ENCODE data around the gene NPC1L1. TPM values are rescaled to one million over a fixed set of nuclear protein-coding genes. Genes with fewer than 3 reads are reported as not detected.

Gene NPC1L1
- total RNA-seq, 1 experiment from 2014 or later, result 0.04 TPM

DNA sequence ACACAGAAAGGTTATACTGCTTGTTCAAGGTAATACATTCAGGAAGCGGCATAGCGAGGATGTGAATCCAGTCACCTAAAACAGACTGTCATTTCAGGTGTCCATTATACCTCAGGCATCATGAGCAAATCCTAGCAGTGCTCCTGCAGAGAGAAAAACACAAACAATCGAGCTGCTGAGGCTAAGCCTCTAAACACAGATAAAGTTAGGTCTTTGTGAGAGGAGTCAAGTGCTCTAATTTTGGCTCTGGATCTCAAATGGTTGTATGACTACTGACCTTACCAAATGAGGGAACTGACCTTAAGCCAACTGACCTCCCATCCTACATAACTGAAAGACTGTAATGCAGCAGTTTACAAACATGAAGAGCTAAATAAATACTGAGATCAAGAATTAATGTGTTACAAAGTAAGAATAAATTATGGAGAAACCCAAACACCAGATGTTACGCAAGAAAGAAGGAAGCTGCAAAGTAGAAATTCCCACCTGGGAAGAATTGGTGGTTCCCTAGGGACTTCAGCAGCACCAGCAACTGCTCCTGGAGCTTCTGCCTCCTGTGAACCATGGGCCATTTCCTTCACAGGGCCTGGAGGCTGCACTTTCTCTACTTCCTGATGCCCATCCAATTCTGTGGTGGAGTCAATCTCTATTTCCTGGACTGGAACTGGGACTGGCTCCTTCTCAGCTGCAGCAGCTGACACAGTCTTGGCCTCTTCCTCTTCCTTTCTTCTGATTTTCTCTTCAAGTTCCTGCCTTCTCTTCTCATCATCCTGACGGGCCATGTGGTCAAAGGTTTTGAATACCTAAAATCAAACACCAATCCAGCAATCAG, 56.4 kb downstream of the NPC1L1 start:
- Histone ChIP-seq H3K36me3 (ENCODE audit: low read depth, low read length) (peaks cover 47% of the 10 kb centered on the region), H4K20me1 (ENCODE audit: low read length) (peaks cover 10% of the 10 kb centered on the region; the same call in 1 of the 2 replicates), H3K9ac (ENCODE audit: low read length) (no peak overlapping the region), H3K27me3 (ENCODE audit: low read length) (no peaks in the 10 kb centered on the region), H3K9me2 (replicated peaks; ENCODE audit: low read length) (no peaks in the 10 kb centered on the region), H3K9me3 (ENCODE audit: low read length) (no peaks in the 10 kb centered on the region), H3K4me1 (ENCODE audit: insufficient read depth, low read length) (peaks cover 5% of the 10 kb centered on the region), H2AFZ (ENCODE audit: low read length) (no peak overlapping the region), H3K4me3 (ENCODE audit: low read length) (no peak overlapping the region), H3K4me2 (ENCODE audit: low read length) (no peak overlapping the region), H3K27ac (ENCODE audit: low read length) (no peak overlapping the region), H3K79me2 (ENCODE audit: low read length) (peaks cover 80% of the 10 kb centered on the region), H3F3A (ENCODE audit: low read length, unreplicated experiment) (no peaks in the 10 kb centered on the region)
- ATAC-seq, result no peak
- POLR2A ChIA-PET (ENCODE audit: unreplicated experiment), result no interaction called here
- BruUV-seq (replicated peaks), result no TSS peak
- intact Hi-C loops (cut with micrococcal nuclease), result loop anchor here (5.0 kb wide), 1 partner anchor 83 kb away; no protein-coding TSS in a partner anchor
- TF ChIP-seq, protein P1, sequence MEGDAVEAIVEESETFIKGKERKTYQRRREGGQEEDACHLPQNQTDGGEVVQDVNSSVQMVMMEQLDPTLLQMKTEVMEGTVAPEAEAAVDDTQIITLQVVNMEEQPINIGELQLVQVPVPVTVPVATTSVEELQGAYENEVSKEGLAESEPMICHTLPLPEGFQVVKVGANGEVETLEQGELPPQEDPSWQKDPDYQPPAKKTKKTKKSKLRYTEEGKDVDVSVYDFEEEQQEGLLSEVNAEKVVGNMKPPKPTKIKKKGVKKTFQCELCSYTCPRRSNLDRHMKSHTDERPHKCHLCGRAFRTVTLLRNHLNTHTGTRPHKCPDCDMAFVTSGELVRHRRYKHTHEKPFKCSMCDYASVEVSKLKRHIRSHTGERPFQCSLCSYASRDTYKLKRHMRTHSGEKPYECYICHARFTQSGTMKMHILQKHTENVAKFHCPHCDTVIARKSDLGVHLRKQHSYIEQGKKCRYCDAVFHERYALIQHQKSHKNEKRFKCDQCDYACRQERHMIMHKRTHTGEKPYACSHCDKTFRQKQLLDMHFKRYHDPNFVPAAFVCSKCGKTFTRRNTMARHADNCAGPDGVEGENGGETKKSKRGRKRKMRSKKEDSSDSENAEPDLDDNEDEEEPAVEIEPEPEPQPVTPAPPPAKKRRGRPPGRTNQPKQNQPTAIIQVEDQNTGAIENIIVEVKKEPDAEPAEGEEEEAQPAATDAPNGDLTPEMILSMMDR (conservative IDR thresholded peaks at IDR 0.05; ENCODE audit: low read depth, low read length), result no peak
- TF ChIP-seq EZH2phosphoT487 (IDR thresholded peaks at IDR 0.05; ENCODE audit: borderline replicate concordance, low read length) (no peak), EZH2 (IDR thresholded peaks at IDR 0.05; ENCODE audit: low read length, unreplicated experiment) (no peak)
- CTCF ChIA-PET, result no interaction called here
- no peak for DNase-seq

DNA sequence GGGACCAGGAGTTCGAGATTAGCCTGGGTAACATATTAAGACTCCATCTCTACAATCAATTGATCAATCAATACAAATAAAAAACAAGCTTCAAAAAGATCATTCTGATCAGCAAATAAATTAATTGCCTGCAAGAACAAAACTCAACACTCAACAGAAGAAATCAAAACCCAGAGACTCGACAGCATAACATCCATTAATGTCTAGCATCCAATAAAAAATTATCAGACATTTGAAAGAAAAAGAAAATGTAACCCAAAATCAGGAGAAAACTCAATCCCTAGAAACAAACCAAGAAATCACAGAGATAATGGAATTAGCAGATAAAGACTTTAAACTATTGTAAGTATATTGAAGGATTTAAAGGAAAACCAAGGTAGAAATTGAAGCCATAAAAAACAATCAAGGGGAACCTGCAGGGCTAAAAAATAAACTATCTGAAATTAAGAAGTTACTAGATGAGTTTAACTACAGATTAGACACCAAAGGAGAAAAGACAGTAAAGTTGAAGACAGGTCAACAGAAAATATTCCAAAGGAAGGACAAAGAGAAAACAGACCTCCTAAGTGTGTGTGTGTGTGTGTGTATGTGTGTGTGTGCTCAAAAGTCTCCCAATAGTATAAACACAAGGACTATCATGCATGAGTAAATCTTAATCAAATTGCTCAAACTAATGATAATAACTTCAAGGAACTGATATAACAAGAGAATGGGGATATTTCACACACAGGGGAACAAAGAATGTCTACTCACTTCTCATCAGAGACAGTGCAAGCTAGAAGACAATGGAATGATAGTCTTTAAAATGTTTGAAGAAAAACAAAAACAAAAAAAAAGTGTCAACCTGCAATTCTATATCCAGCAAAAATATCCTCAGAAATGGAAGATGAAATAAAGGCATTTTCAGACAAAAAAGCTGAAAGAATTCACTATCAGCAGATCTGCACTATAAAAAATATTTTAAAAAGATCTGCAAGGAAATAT, 58.3 kb downstream of the NPC1L1 start:
- ChIA-PET CTCF (no interaction called here), POLR2A (ENCODE audit: unreplicated experiment) (no interaction called here)
- no peak for TF ChIP-seq EZH2phosphoT487 (IDR thresholded peaks at IDR 0.05; ENCODE audit: borderline replicate concordance, low read length)
- TF ChIP-seq, protein P1 (conservative IDR thresholded peaks at IDR 0.05; ENCODE audit: low read depth, low read length), result no peak
- Histone ChIP-seq H3K79me2 (ENCODE audit: low read length) (peaks cover 61% of the 10 kb centered on the region), H3F3A (ENCODE audit: low read length, unreplicated experiment) (no peaks in the 10 kb centered on the region), H3K4me2 (ENCODE audit: low read length) (no peak overlapping the region), H3K9me3 (ENCODE audit: low read length) (no peaks in the 10 kb centered on the region), H3K4me3 (ENCODE audit: low read length) (no peak overlapping the region), H3K27me3 (ENCODE audit: low read length) (no peaks in the 10 kb centered on the region), H3K27ac (ENCODE audit: low read length) (no peak overlapping the region), H3K9ac (ENCODE audit: low read length) (no peak overlapping the region), H4K20me1 (ENCODE audit: low read length) (no peaks in the 10 kb centered on the region), H3K36me3 (ENCODE audit: low read depth, low read length) (peaks cover 58% of the 10 kb centered on the region), H2AFZ (ENCODE audit: low read length) (no peak overlapping the region), H3K4me1 (ENCODE audit: insufficient read depth, low read length) (no peaks in the 10 kb centered on the region), H3K9me2 (replicated peaks; ENCODE audit: low read length) (no peaks in the 10 kb centered on the region)
- intact Hi-C loops (cut with micrococcal nuclease), result no loop called here
- ATAC-seq, result no peak
- no TSS peak for BruUV-seq (replicated peaks)
- DNase-seq, result no peak
